PC-9 (cell line): Measurements from ENCODE around the gene MKX. TPM values are rescaled to one million over a fixed set of nuclear protein-coding genes. Genes with fewer than 3 reads are reported as not detected.

Experiments
- BruUV-seq: library from RNA; stranded (reverse); fragments of 400-500 nt; replicated peaks from 2 replicates; lab custom pipeline; 2021; lab: Mats Ljungman, UMichigan
- CTCF ChIA-PET: fragments of 300-600 bp; sonication (Branson Sonifier 250); formaldehyde crosslinking; loops from one replicate; lab custom pipeline; 2022; ENCODE audit warnings: antibody characterized with exemption; lab: Charles Lee
- POLR2A ChIA-PET: fragments of 300-600 bp; sonication (Branson Sonifier 250); formaldehyde crosslinking; loops from one replicate; lab custom pipeline; 2022; ENCODE audit warnings: antibody characterized with exemption; ENCODE audit not compliant: unreplicated experiment; lab: Charles Lee
- DNase-seq, 2 experiments: peaks; one replicate each; pipeline versions ENCODE4 v3.0.0 to v3.0.0-alpha.2; 2015 to 2022; ENCODE audit warnings: mixed read lengths in 1 of 2
- H2AFZ ChIP-seq: fragments of 200-600 bp; sonication (generic); 2 replicates; pipeline ENCODE4 v1.8.1; 2017; ENCODE audit warnings: antibody characterized with exemption
- H3F3A ChIP-seq: fragments of 200-600 bp; sonication (generic); 2 replicates; pipeline ENCODE4 v1.8.1; 2017; ENCODE audit warnings: antibody characterized with exemption, mild to moderate bottlenecking, low read depth; ENCODE audit not compliant: insufficient read depth
- H3K27ac ChIP-seq: fragments of 200-600 bp; sonication (generic); 2 replicates; pipeline ENCODE4 v1.6.1; 2016; ENCODE audit warnings: mixed run types
- H3K27me3 ChIP-seq: fragments of 200-600 bp; sonication (generic); 2 replicates; pipeline ENCODE4 v1.6.1; 2016; ENCODE audit warnings: low read depth, mixed run types; ENCODE audit not compliant: insufficient read depth
- H3K36me3 ChIP-seq: fragments of 200-600 bp; sonication (generic); 2 replicates; pipeline ENCODE4 v1.6.1; 2016; ENCODE audit warnings: low read depth, mixed run types
- H3K4me1 ChIP-seq: fragments of 200-600 bp; sonication (generic); replicated peaks from 2 replicates; pipeline ENCODE4 v1.6.1; 2016; ENCODE audit warnings: mixed run types; ENCODE audit not compliant: insufficient read depth
- H3K4me2 ChIP-seq: fragments of 200-600 bp; sonication (generic); 2 replicates; pipeline ENCODE4 v1.6.1; 2017; ENCODE audit warnings: mixed run types
- H3K4me3 ChIP-seq: fragments of 200-600 bp; sonication (generic); 2 replicates; pipeline ENCODE4 v1.6.1; 2016; ENCODE audit warnings: mixed run types
- H3K79me2 ChIP-seq: fragments of 200-600 bp; sonication (generic); 2 replicates; pipeline ENCODE4 v1.6.1; 2017; ENCODE audit warnings: low read depth, mixed run types
- H3K9me2 ChIP-seq: fragments of 200-600 bp; sonication (generic); 2 replicates; pipeline ENCODE4 v1.8.1; 2017; ENCODE audit warnings: mild to moderate bottlenecking; ENCODE audit not compliant: insufficient read depth
- H3K9me3 ChIP-seq: fragments of 200-600 bp; sonication (generic); 2 replicates; pipeline ENCODE4 v1.8.1; 2016; ENCODE audit warnings: low read depth; ENCODE audit not compliant: insufficient read depth
- H4K20me1 ChIP-seq: fragments of 200-600 bp; sonication (generic); 2 replicates; pipeline ENCODE4 v1.8.1; 2017; ENCODE audit not compliant: insufficient read depth
- EZH2 ChIP-seq: fragments of 200-600 bp; sonication (generic); IDR thresholded peaks from 2 replicates; pipeline ENCODE4 v1.8.0; 2017; ENCODE audit warnings: antibody characterized with exemption, low read depth
- intact Hi-C: fragments of 100-400 bp; cut with micrococcal nuclease; formaldehyde crosslinking; loops from one replicate; pipeline ENCODE4 v1.10.0; 2022; ENCODE audit not compliant: unreplicated experiment
- total RNA-seq: library from RNA; stranded (reverse); gene quantifications from 2 replicates; pipeline ENCODE4 v1.2.3, GENCODE V29; 2021
- TF ChIP-seq, protein P1 (sequence below): fragments of 200-600 bp; sonication (generic); conservative IDR thresholded peaks from 2 replicates; pipeline ENCODE4 v1.6.1; 2017; ENCODE audit warnings: mixed run types, antibody characterized with exemption, mild to moderate bottlenecking, moderate library complexity

MKX gene
- total RNA-seq, 1 experiment from 2014 or later = not detected

GRCh38 chr10:27744802-27745731 is 552 bp downstream of the MKX start:
- Histone ChIP-seq H3K27me3 (no peaks in the 10 kb centered on the region), H3K4me1 (no peaks in the 10 kb centered on the region), H4K20me1 (no peaks in the 10 kb centered on the region), H2AFZ (no peak overlapping the region), H3K4me3 (no peak overlapping the region), H3K4me2 (no peak overlapping the region), H3F3A (no peaks in the 10 kb centered on the region), H3K79me2 (no peaks in the 10 kb centered on the region), H3K36me3 (no peaks in the 10 kb centered on the region), H3K27ac (no peak overlapping the region), H3K9me2 (no peaks in the 10 kb centered on the region), H3K9me3 (no peaks in the 10 kb centered on the region)
- no peak for TF ChIP-seq EZH2
- TF ChIP-seq, protein P1, sequence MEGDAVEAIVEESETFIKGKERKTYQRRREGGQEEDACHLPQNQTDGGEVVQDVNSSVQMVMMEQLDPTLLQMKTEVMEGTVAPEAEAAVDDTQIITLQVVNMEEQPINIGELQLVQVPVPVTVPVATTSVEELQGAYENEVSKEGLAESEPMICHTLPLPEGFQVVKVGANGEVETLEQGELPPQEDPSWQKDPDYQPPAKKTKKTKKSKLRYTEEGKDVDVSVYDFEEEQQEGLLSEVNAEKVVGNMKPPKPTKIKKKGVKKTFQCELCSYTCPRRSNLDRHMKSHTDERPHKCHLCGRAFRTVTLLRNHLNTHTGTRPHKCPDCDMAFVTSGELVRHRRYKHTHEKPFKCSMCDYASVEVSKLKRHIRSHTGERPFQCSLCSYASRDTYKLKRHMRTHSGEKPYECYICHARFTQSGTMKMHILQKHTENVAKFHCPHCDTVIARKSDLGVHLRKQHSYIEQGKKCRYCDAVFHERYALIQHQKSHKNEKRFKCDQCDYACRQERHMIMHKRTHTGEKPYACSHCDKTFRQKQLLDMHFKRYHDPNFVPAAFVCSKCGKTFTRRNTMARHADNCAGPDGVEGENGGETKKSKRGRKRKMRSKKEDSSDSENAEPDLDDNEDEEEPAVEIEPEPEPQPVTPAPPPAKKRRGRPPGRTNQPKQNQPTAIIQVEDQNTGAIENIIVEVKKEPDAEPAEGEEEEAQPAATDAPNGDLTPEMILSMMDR = no peak
- no peak for DNase-seq
- no TSS peak for BruUV-seq
- CTCF ChIA-PET = no interaction called here
- intact Hi-C loops = no loop called here
- POLR2A ChIA-PET = no interaction called here

GRCh38 chr10:27743877-27744801 is 1.5 kb downstream of the MKX start:
- Histone ChIP-seq H3K79me2 (no peaks in the 10 kb centered on the region), H4K20me1 (no peaks in the 10 kb centered on the region), H3K27ac (no peak overlapping the region), H3K9me2 (no peaks in the 10 kb centered on the region), H3K4me1 (no peaks in the 10 kb centered on the region), H3K4me2 (no peak overlapping the region), H3K27me3 (no peaks in the 10 kb centered on the region), H3K36me3 (no peaks in the 10 kb centered on the region), H3K9me3 (no peaks in the 10 kb centered on the region), H3F3A (no peaks in the 10 kb centered on the region), H3K4me3 (no peak overlapping the region), H2AFZ (no peak overlapping the region)
- no peak for DNase-seq
- TF ChIP-seq, protein P1 = no peak
- no peak for TF ChIP-seq EZH2
- no TSS peak for BruUV-seq
- POLR2A ChIA-PET = no interaction called here
- CTCF ChIA-PET = no interaction called here
- intact Hi-C loops = no loop called here

DNA sequence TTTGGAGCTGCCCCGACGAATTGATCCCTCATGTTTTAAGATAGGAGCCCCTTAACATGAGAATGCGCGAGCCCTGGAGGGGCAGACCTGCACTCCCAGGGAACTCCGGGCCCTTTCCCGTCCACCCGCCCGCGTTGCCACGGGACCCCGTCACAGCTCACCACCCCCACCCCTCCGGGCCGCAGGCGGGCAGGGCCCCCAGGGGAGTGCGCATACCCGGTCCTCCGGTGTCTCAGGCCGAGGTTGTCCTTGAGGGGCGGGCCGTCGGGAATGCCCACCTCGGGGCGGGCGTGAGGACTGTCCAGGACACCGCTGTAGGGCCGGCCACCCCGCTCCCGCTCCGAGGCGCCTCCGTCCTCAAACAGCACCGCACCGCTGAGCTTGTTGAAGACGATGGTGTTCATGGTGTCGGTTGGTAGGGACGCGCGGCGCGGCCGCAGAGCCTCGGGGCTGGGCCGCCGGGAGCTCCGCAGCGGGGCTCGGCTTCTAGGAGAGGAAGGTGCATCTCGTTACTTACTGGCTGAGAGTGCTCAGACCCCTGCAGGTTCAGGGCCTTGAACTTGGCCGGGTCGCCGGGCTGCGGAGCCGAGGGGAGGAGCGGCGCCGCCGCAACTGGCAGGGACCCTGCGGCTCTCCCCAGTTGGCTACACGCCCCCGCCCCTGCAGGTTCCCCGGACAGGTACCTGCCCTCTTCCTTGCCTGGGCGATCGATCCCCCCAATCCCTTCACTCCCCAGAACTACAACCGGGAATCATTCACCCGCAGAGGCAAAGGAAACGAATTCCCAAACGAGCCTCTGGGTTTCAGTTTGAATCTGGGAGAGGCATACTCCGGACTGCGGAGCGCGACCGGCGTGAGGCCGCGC is 2.4 kb downstream of the MKX start:
- H2AFZ ChIP-seq = no peak overlapping the region
- intact Hi-C loops = no loop called here
- no peaks in the 10 kb centered on the region for H3F3A ChIP-seq
- H3K79me2 ChIP-seq = no peaks in the 10 kb centered on the region
- H3K27me3 ChIP-seq = no peaks in the 10 kb centered on the region
- POLR2A ChIA-PET = no interaction called here
- H3K9me3 ChIP-seq = no peaks in the 10 kb centered on the region
- no peaks in the 10 kb centered on the region for H4K20me1 ChIP-seq
- no peaks in the 10 kb centered on the region for H3K4me1 ChIP-seq
- TF ChIP-seq EZH2 = no peak
- TF ChIP-seq, protein P1 = no peak
- H3K4me2 ChIP-seq = no peak overlapping the region
- no TSS peak for BruUV-seq
- DNase-seq = no peak
- no peak overlapping the region for H3K4me3 ChIP-seq
- no peak overlapping the region for H3K27ac ChIP-seq
- no peaks in the 10 kb centered on the region for H3K36me3 ChIP-seq
- CTCF ChIA-PET = no interaction called here
- H3K9me2 ChIP-seq = no peaks in the 10 kb centered on the region
